BLaER1 (cell line): ENCODE data around the gene SPTLC1.

ENCODE experiments used
- H3K27ac ChIP-seq: shearing (Covaris generic); formaldehyde crosslinking; 2 replicates; pipeline ENCODE4 v1.8.1; 2022
- H3K27me3 ChIP-seq: shearing (Covaris generic); formaldehyde crosslinking; 2 replicates; pipeline ENCODE4 v1.8.1; 2022
- H3K36me3 ChIP-seq: shearing (Covaris generic); formaldehyde crosslinking; 2 replicates; pipeline ENCODE4 v1.8.1; 2022
- H3K4me1 ChIP-seq: shearing (Covaris generic); formaldehyde crosslinking; 2 replicates; pipeline ENCODE4 v1.8.1; 2022
- H3K4me2 ChIP-seq: shearing (Covaris generic); formaldehyde crosslinking; 2 replicates; pipeline ENCODE4 v1.8.1; 2022
- H3K4me3 ChIP-seq: shearing (Covaris generic); formaldehyde crosslinking; 2 replicates; pipeline ENCODE4 v1.8.1; 2022
- H3K9ac ChIP-seq: shearing (Covaris generic); formaldehyde crosslinking; 2 replicates; pipeline ENCODE4 v1.8.1; 2022
- H3K9me3 ChIP-seq: shearing (Covaris generic); formaldehyde crosslinking; 2 replicates; pipeline ENCODE4 v1.8.1; 2022
- H4K20me1 ChIP-seq: shearing (Covaris generic); formaldehyde crosslinking; 2 replicates; pipeline ENCODE4 v1.8.1; 2022
- Cebpa-rat ChIP-seq: shearing (Covaris generic); IDR thresholded peaks from 2 replicates; pipeline ENCODE4 v1.8.1; 2022

SPTLC1 gene

GRCh38 chr9:92057226-92057625, 58.0 kb downstream of the SPTLC1 start:
- Histone ChIP-seq H3K4me2 (no peak overlapping the region), H3K9me3 (peaks cover 20% of the 10 kb centered on the region), H3K4me1 (no peaks in the 10 kb centered on the region), H3K36me3 (peaks cover 86% of the 10 kb centered on the region), H3K27me3 (no peaks in the 10 kb centered on the region), H3K4me3 (no peak overlapping the region), H4K20me1 (no peaks in the 10 kb centered on the region), H3K27ac (no peak overlapping the region), H3K9ac (no peak overlapping the region)
- TF ChIP-seq Cebpa-rat = no peak

DNA sequence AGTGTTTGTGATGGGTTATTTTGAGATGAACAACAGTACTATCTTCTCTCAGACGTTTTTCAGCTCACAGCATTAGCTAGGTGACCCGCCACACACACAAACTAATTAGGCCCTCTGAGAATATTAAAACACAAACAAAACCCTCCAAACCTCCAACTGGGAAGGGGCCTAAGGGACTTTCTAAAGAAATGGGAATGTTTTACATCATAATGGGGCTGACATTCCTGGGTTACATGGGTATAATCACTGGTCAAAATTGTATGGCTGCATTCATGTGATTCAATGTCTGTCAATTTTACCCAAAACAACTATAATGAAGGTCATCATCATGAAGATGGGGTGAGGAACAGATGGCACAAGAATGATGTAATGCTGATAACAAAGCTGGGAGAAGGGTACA, 59.6 kb downstream of the SPTLC1 start:
- Histone ChIP-seq H3K36me3 (peaks cover 86% of the 10 kb centered on the region), H3K9ac (no peak overlapping the region), H3K4me1 (no peaks in the 10 kb centered on the region), H3K27ac (no peak overlapping the region), H3K27me3 (no peaks in the 10 kb centered on the region), H3K4me2 (no peak overlapping the region), H3K4me3 (no peak overlapping the region), H3K9me3 (peaks cover 5% of the 10 kb centered on the region), H4K20me1 (no peaks in the 10 kb centered on the region)
- no peak for TF ChIP-seq Cebpa-rat

- no peak overlapping the region for H3K9ac ChIP-seq
- no peak overlapping the region for H3K27ac ChIP-seq
- no peak for TF ChIP-seq Cebpa-rat
- H3K4me2 ChIP-seq = no peak overlapping the region
- no peak overlapping the region for H3K4me3 ChIP-seq
- H3K36me3 ChIP-seq = peaks cover 93% of the 10 kb centered on the region
- H4K20me1 ChIP-seq = 0 out of 2 replicates have a peak, but pooled peaks cover 5% of the 10 kb centered on the region
- H3K9me3 ChIP-seq = peaks cover 8% of the 10 kb centered on the region
- no peaks in the 10 kb centered on the region for H3K4me1 ChIP-seq
- no peaks in the 10 kb centered on the region for H3K27me3 ChIP-seq
Measured at GRCh38 chr9:92048924-92049625, 66.1 kb downstream of the SPTLC1 start.

DNA sequence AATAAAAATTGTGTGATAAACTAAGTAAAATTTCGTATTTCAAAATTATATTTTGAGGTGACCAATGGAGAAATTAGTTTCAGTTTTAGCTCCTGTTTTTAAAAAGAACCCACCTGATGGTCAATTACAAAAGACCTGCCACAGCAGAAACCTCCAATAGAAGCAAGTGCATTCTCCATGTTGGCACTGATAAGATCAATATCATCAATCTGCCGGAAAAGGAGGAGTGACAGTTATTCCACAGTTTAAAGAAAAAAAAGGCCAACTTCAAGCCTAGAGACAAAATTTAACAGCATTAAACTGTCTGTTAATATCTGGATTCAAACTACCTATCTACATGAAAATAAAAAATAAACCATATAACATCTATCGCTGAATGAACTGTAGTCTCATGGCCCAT, 67.7 kb downstream of the SPTLC1 start:
- Histone ChIP-seq H3K4me2 (no peak overlapping the region), H3K4me3 (no peak overlapping the region), H3K36me3 (peaks cover 93% of the 10 kb centered on the region), H3K9me3 (peaks cover 19% of the 10 kb centered on the region), H3K27me3 (no peaks in the 10 kb centered on the region), H3K27ac (no peak overlapping the region), H4K20me1 (0 out of 2 replicates have a peak, but pooled peaks cover 5% of the 10 kb centered on the region), H3K9ac (no peak overlapping the region), H3K4me1 (no peaks in the 10 kb centered on the region)
- no peak for TF ChIP-seq Cebpa-rat

DNA sequence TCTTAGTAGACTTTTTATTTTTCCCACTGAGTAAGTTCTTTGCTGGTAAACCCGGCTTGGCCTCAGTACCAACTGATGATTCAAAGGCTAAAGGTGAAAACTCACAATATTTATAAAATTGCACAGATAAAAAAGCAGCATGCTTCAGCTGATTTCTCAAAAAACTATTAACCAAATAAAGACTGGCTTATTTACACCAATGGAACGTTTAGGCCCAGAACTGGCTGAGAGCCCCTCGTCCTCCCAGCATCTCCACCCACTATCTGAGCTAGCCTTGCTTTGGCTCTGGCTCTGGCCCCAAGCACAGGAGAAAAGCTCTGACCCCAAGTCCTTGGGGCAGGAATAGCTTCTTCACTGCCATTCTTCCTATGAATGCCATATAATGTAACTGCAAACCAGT, 68.5 kb downstream of the SPTLC1 start:
- Histone ChIP-seq H3K9ac (no peak overlapping the region), H3K4me1 (no peaks in the 10 kb centered on the region), H3K27ac (no peak overlapping the region), H4K20me1 (0 out of 2 replicates have a peak, but pooled peaks cover 5% of the 10 kb centered on the region), H3K36me3 (peaks cover 95% of the 10 kb centered on the region), H3K4me2 (no peak overlapping the region), H3K27me3 (no peaks in the 10 kb centered on the region), H3K9me3 (peaks cover 27% of the 10 kb centered on the region), H3K4me3 (no peak overlapping the region)
- no peak for TF ChIP-seq Cebpa-rat

- no peak for TF ChIP-seq Cebpa-rat
- H3K36me3 ChIP-seq = peaks cover 92% of the 10 kb centered on the region
Measured at GRCh38 chr9:92044936-92045335, 70.3 kb downstream of the SPTLC1 start.

GRCh38 chr9:92043002-92043401, 72.2 kb downstream of the SPTLC1 start:
- Histone ChIP-seq H3K4me3 (no peak overlapping the region), H3K9ac (no peak overlapping the region), H3K36me3 (peaks cover 82% of the 10 kb centered on the region), H3K4me1 (no peaks in the 10 kb centered on the region), H4K20me1 (0 out of 2 replicates have a peak, but pooled peaks cover 5% of the 10 kb centered on the region), H3K27me3 (no peaks in the 10 kb centered on the region), H3K27ac (no peak overlapping the region), H3K9me3 (peaks cover 33% of the 10 kb centered on the region), H3K4me2 (no peak overlapping the region)
- no peak for TF ChIP-seq Cebpa-rat

More at GRCh38 chr9:92044936-92045335, 70.3 kb downstream of the SPTLC1 start:
- H3K27me3 ChIP-seq = no peaks in the 10 kb centered on the region
- H3K4me3 ChIP-seq = no peak overlapping the region
- no peak overlapping the region for H3K9ac ChIP-seq
- peaks cover 33% of the 10 kb centered on the region for H3K9me3 ChIP-seq
- H3K4me2 ChIP-seq = no peak overlapping the region
- H3K27ac ChIP-seq = no peak overlapping the region
- H4K20me1 ChIP-seq = 0 out of 2 replicates have a peak, but pooled peaks cover 5% of the 10 kb centered on the region
- no peaks in the 10 kb centered on the region for H3K4me1 ChIP-seq

GRCh38 chr9:92042260-92042659, 73.0 kb downstream of the SPTLC1 start:
- Histone ChIP-seq H3K36me3 (peaks cover 82% of the 10 kb centered on the region), H4K20me1 (0 out of 2 replicates have a peak, but pooled peaks cover 5% of the 10 kb centered on the region), H3K4me3 (no peak overlapping the region)

DNA sequence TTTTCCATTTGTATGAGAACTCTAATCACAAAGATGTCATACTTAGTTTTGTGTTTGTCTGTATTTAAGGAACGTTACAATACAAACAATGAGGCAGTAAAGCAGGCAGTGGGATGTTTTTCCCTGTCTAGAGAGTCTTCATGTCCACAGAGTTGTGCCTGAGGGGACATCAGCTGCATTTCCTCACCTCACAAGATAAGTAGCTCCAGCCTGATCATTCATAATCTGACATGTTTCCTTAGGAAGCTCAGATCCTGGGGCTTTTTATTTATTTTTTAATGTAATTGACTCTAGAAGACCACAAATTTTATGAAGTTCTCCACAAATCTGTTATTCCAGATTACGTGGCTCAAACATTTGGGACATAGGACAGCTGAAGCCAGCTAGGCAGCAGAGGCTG, 78.5 kb downstream of the SPTLC1 start:
- Histone ChIP-seq H4K20me1 (no peaks in the 10 kb centered on the region), H3K4me3 (no peak overlapping the region), H3K36me3 (peaks cover 82% of the 10 kb centered on the region), H3K4me2 (no peak overlapping the region), H3K4me1 (no peaks in the 10 kb centered on the region), H3K9ac (no peak overlapping the region), H3K27me3 (no peaks in the 10 kb centered on the region), H3K27ac (no peak overlapping the region), H3K9me3 (peaks cover 6% of the 10 kb centered on the region)
- TF ChIP-seq Cebpa-rat = no peak

More at GRCh38 chr9:92042260-92042659, 73.0 kb downstream of the SPTLC1 start:
- Histone ChIP-seq H3K27me3 (no peaks in the 10 kb centered on the region), H3K4me1 (no peaks in the 10 kb centered on the region), H3K4me2 (no peak overlapping the region), H3K27ac (no peak overlapping the region), H3K9ac (no peak overlapping the region), H3K9me3 (peaks cover 33% of the 10 kb centered on the region)
- TF ChIP-seq Cebpa-rat = no peak

DNA sequence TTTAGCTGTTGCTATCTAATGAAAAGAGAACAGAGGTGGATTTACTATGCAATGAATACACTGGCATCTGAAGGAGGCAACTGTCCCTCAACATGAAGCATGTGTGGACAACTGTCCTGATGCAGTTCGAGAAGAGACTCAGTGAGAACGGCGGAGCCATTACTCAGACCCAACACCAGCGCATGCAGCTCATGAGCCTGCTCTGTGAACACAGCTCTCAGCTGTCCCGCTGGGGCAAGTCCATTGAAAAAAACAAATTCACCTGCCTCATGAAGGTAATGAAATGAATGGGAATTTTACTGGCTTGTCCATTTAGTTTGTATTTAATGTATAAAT, 78.8 kb downstream of the SPTLC1 start:
- no peaks in the 10 kb centered on the region for H3K27me3 ChIP-seq
- H3K27ac ChIP-seq = no peak overlapping the region
- H3K4me1 ChIP-seq = no peaks in the 10 kb centered on the region
- no peak overlapping the region for H3K4me2 ChIP-seq
- TF ChIP-seq Cebpa-rat = no peak
- no peaks in the 10 kb centered on the region for H4K20me1 ChIP-seq
- peaks cover 79% of the 10 kb centered on the region for H3K36me3 ChIP-seq
- H3K9ac ChIP-seq = no peak overlapping the region
- H3K4me3 ChIP-seq = no peak overlapping the region
- H3K9me3 ChIP-seq = peaks cover 2% of the 10 kb centered on the region; the same call in 1 of the 2 replicates
